Neural cell (in vitro differentiated cells): ENCODE data around the gene TPR.

Source experiments
- CTCF ChIP-seq: fragments of 450-650 bp; IDR thresholded peaks from 2 replicates; pipeline ENCODE4 v1.5.1; 2014; ENCODE audit warnings: antibody characterized with exemption, mild to moderate bottlenecking, moderate library complexity; ENCODE audit not compliant: poor library complexity, severe bottlenecking
- EP300 ChIP-seq: fragments of 450-650 bp; conservative IDR thresholded peaks from 2 replicates; pipeline ENCODE4 v1.6.1; 2014; ENCODE audit warnings: antibody characterized with exemption, mild to moderate bottlenecking, moderate library complexity; ENCODE audit not compliant: poor library complexity, severe bottlenecking
- REST ChIP-seq: IDR thresholded peaks from 2 replicates; pipeline ENCODE4 v1.6.1; 2012; ENCODE audit warnings: borderline replicate concordance
- SMC3 ChIP-seq: fragments of 450-650 bp; conservative IDR thresholded peaks from 2 replicates; pipeline ENCODE4 v1.6.1; 2014; ENCODE audit warnings: antibody characterized with exemption, mild to moderate bottlenecking, moderate library complexity; ENCODE audit not compliant: poor library complexity
- TAF1 ChIP-seq: IDR thresholded peaks from 2 replicates; pipeline ENCODE4 v1.6.1; 2012; ENCODE audit warnings: low read depth

GRCh38 chr1:186311375-186312051 lies 63.5 kb downstream of the TPR start:
- TF ChIP-seq CTCF (no peak), TAF1 (no peak), EP300 (no peak), REST (no peak), SMC3 (no peak)
